Measurements from ENCODE around the gene TNFAIP1. TPM values are rescaled to one million over a fixed set of nuclear protein-coding genes. Genes with fewer than 3 reads are reported as not detected.
A peak's percentile ranks its signal among the peaks of the same experiment; 100 is the strongest.
"Not testable (repeated sequence)": the region's sequence is repeated elsewhere in the genome, so short reads cannot be mapped to it uniquely, and the experiment has no call there.

Gene TNFAIP1, protein sequence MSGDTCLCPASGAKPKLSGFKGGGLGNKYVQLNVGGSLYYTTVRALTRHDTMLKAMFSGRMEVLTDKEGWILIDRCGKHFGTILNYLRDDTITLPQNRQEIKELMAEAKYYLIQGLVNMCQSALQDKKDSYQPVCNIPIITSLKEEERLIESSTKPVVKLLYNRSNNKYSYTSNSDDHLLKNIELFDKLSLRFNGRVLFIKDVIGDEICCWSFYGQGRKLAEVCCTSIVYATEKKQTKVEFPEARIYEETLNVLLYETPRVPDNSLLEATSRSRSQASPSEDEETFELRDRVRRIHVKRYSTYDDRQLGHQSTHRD
- polyA plus RNA-seq (2012; ENCODE audit: insufficient read depth, insufficient read length, low read depth), result 21.0 TPM

DNA sequence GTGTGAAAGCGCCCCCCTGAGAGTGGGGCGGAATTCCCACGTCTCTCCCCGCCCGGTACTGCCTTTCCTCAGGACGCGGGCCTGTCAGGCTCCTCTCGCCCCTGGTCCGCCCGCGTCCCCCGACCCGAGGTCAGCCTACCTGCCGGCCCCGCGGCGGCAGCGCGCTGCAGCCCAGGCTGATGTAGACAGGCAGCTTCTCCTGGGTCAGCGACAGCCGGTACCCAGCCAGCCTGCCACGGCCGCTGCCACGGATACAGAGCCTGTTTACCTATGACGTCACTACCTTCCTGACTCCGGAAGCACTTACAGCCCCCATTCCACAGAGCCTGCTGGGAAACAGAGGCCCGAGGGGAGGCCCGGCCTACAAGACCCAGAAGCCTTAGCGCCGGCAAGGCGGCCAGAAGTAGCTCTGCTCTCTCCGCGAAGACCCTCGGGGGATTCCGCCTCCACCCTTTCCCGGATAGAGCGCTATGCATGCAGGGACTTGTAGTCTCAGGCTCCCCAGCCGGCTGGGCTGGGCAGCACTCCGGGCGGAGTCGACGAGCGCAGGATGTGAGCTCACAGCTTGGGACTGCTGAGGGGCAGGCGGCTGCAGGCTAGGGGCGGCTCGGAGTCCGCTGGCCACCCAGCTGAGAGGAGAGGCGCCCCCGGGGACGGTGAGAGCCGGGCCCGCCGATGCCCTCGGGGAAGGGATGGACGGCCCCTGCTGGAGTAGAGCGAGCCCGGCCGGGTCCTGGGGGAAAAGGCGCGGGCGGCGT is at the start of gene TNFAIP1, which contains the start of gene IFT20:
TNFAIP1 (plus strand) TSS at position 561 of the 758 bp plus-strand sequence. CDS start 3,761 bp downstream, outside the sequence.
IFT20 (minus strand) TSS at position 272 of the 758 bp plus-strand sequence. CDS start 3,487 bp downstream, outside the sequence.
- TF ChIP-seq, protein P1, sequence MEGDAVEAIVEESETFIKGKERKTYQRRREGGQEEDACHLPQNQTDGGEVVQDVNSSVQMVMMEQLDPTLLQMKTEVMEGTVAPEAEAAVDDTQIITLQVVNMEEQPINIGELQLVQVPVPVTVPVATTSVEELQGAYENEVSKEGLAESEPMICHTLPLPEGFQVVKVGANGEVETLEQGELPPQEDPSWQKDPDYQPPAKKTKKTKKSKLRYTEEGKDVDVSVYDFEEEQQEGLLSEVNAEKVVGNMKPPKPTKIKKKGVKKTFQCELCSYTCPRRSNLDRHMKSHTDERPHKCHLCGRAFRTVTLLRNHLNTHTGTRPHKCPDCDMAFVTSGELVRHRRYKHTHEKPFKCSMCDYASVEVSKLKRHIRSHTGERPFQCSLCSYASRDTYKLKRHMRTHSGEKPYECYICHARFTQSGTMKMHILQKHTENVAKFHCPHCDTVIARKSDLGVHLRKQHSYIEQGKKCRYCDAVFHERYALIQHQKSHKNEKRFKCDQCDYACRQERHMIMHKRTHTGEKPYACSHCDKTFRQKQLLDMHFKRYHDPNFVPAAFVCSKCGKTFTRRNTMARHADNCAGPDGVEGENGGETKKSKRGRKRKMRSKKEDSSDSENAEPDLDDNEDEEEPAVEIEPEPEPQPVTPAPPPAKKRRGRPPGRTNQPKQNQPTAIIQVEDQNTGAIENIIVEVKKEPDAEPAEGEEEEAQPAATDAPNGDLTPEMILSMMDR (IDR thresholded peaks at IDR 0.05; ENCODE audit: low read depth, low read length), result no peak
- no peaks in the 10 kb centered on the region for H3K27me3 ChIP-seq
- DNase-seq, result peak; percentile 96
- peak within 1 kb of the TSS; percentile 83 for H3K4me3 ChIP-seq (ENCODE audit: low read depth, low read length)
- no peaks in the 10 kb centered on the region for H3K4me1 ChIP-seq
- no peaks in the 10 kb centered on the region for H3K36me3 ChIP-seq
- H3K9me3 ChIP-seq, result no peaks in the 10 kb centered on the region

DNA sequence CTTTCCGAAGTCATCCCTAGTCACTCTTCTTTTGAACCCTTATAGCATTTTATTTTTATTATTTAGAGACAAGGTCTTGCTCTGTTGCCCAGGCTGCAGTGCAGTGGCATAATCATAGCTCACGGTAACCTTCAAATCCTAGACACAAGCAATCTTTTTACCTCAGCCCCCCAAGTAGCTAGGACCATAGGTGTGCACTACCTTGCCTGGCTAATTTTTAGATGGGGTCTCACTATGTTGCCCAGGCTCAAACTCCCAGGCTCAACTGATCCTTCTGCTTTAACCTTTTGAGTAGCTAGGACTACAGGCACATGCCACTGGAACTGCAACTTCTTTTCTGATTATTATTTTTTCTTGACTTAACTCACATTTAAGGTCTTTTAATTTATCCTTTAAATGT is 49.6 kb upstream of the TNFAIP1 start:
- Histone ChIP-seq H3K36me3 (no peaks in the 10 kb centered on the region), H3K9me3 (no peaks in the 10 kb centered on the region), H3K27me3 (no peaks in the 10 kb centered on the region), H3K4me3 (ENCODE audit: low read depth, low read length) (no peak overlapping the region), H3K4me1 (no peaks in the 10 kb centered on the region)
- TF ChIP-seq, protein P1 (IDR thresholded peaks at IDR 0.05; ENCODE audit: low read depth, low read length), result no peak
- no peak for DNase-seq

DNA sequence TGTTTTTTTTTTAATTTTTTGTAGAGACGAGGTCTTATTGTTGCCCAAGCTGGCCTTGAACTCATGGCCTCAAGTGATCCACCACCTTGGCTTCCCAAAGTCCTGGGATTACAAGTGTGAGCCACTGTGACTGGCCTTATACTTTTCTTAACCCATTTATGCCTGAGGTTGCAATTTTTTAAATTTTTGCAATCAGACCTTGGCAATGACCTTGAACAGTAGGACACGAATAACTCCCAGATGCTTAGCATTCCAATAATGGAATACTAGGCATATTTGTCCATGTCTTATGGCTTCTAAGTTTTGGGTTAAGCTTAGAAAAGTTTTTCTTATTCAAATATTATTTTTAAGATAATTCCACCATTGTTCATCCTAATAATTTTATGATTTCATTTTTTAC is 44.9 kb upstream of the TNFAIP1 start:
- H3K36me3 ChIP-seq, result no peaks in the 10 kb centered on the region
- no peaks in the 10 kb centered on the region for H3K9me3 ChIP-seq
- TF ChIP-seq, protein P1 (IDR thresholded peaks at IDR 0.05; ENCODE audit: low read depth, low read length), result no peak
- H3K27me3 ChIP-seq, result no peaks in the 10 kb centered on the region
- H3K4me3 ChIP-seq (ENCODE audit: low read depth, low read length), result no peak overlapping the region
- no peaks in the 10 kb centered on the region for H3K4me1 ChIP-seq
- no peak for DNase-seq

DNA sequence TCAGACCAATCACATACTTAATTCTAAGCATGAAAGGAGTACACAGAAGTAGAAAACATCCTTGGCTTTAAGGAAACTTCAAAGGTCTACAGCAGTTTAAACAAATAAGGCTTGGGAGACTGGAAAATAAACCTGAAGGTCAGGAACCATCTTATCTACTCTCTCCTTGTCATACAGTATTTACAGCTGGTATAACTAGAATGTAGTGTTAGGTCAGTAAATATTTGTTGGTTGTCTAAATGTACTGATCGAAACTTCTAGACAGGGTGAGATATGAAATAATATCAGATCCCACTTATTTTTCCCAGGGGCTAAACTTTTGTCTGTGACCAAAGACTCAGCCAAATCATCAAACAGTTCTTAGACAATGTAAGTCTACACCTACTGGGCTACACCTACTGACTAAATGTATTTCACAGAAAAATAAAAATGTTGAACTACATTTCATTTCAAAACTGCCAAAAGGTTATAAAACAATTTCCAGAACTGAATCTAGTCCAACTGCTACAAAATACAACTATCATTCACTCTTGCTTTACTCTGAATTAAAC is 43.7 kb upstream of the TNFAIP1 start:
- no peak for DNase-seq
- H3K4me1 ChIP-seq, result no peaks in the 10 kb centered on the region
- TF ChIP-seq, protein P1 (IDR thresholded peaks at IDR 0.05; ENCODE audit: low read depth, low read length), result no peak
- no peaks in the 10 kb centered on the region for H3K9me3 ChIP-seq
- H3K36me3 ChIP-seq, result no peaks in the 10 kb centered on the region
- H3K4me3 ChIP-seq (ENCODE audit: low read depth, low read length), result no peak overlapping the region
- H3K27me3 ChIP-seq, result no peaks in the 10 kb centered on the region

DNA sequence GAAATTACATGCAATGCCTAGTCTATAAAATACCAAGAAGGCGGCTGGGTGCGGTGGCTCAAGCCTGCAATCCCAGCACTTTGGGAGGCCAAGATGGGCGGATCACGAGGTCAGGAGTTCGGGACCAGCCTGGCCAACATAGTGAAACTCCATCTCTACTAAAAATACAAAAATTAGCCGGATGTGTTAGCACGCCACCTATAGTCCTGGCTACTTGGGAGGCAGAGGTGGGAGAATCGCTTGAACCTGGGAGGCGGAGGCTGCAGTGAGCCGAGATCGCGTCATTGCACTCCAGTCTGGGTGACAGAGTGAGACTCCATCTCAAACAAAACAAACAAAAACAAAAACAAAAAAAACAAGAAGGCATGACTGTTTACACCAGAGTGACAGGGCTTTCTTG is 42.7 kb upstream of the TNFAIP1 start:
- H3K4me1 ChIP-seq, result not testable (repeated sequence)

DNA sequence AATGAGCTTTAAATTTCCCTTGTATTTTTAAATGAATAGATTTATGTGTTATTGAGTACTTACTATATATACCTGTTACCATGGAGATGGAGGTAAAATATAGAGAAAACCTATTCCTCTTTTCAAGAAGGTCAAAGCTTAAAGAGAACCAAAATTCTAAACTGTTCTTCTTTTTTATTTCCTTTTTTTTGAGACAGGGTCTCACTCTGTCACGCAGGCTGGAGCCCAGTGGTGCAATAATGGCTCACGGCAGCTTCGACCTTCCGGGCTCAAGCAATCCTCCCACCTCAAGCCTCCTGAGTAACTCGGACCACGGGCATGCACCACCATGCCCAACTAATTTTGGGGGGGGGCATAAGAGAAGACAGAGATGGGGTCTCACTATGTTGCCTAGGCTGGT is 41.6 kb upstream of the TNFAIP1 start:
- H3K4me3 ChIP-seq (ENCODE audit: low read depth, low read length), result no peak overlapping the region
- TF ChIP-seq, protein P1 (IDR thresholded peaks at IDR 0.05; ENCODE audit: low read depth, low read length), result no peak
- H3K27me3 ChIP-seq, result no peaks in the 10 kb centered on the region
- no peaks in the 10 kb centered on the region for H3K9me3 ChIP-seq
- no peaks in the 10 kb centered on the region for H3K4me1 ChIP-seq
- DNase-seq, result no peak
- H3K36me3 ChIP-seq, result no peaks in the 10 kb centered on the region

More for the DNA sequence above, 42.7 kb upstream of the TNFAIP1 start:
- not testable (repeated sequence) for H3K4me3 ChIP-seq (ENCODE audit: low read depth, low read length); H3K27me3 ChIP-seq; H3K9me3 ChIP-seq; H3K36me3 ChIP-seq; DNase-seq
